K562 (cell line): Measurements from ENCODE around the gene TYSND1. TPM values are rescaled to one million over a fixed set of nuclear protein-coding genes. Genes with fewer than 3 reads are reported as not detected.
A peak's percentile ranks its signal among the peaks of the same experiment; 100 is the strongest.

Source experiments
- ATAC-seq: fragments of 200-7000 bp; cut with Tn5 transposase; 3 replicates; pipeline ENCODE4 v1.9.1; 2020; ENCODE audit warnings: moderate library complexity
- BruUV-seq: library from RNA; stranded (reverse); fragments of 400-500 nt; replicated peaks from 2 replicates; lab custom pipeline; 2021; lab: Mats Ljungman, UMichigan
- CTCF ChIA-PET: fragments of 300-600 bp; formaldehyde crosslinking; extraction: SDS; loops from one replicate; lab custom pipeline; 2021; ENCODE audit warnings: low intra/inter-chr PET ratio; lab: Yijun Ruan, JAX
- POLR2A ChIA-PET: fragments of 300-600, 350-650 bp; sonication (Branson Sonifier 250); formaldehyde crosslinking; extraction: SDS; loops from one replicate; lab custom pipeline; 2021; ENCODE audit warnings: antibody characterized with exemption, inconsistent platforms; lab: Yijun Ruan, JAX
- DNase-seq, 4 experiments: peaks; one replicate each; pipeline versions ENCODE4 v3.0.0 to v3.0.0-alpha.2; 2011 to 2018; ENCODE audit warnings: low spot score in 3 of 4, mixed read lengths in 3 of 4; ENCODE audit errors: extremely low read depth in 1 of 4
- FAIRE-seq: peaks from 2 replicates; lab custom pipeline; 2011; peaks lifted over from hg19 to GRCh38; lab: Jason Lieb, UNC
- H2AFZ ChIP-seq: 2 replicates; pipeline ENCODE4 v1.6.0; 2011; ENCODE audit warnings: low read depth, low read length, control low read depth, inconsistent platforms
- H3K27ac ChIP-seq: fragments of 200-600 bp; 3 replicates; pipeline ENCODE4 v1.8.0; 2011; ENCODE audit warnings: low read depth, mild to moderate bottlenecking, control low read depth, inconsistent platforms, low read length, moderate library complexity, mixed read lengths; ENCODE audit errors: extremely low read depth
- H3K27me3 ChIP-seq, 2 experiments: fragments of 300-600 bp in 1 of 2; 2 replicates in 1 of 2; 3 replicates in 1 of 2; pipeline versions ENCODE4 v1.6.0 to v1.8.0; 2011; ENCODE audit warnings: inconsistent platforms in 2 of 2, low read length in 2 of 2, mild to moderate bottlenecking in 1 of 2, mixed read lengths in 1 of 2, moderate library complexity in 1 of 2; ENCODE audit not compliant: control insufficient read depth in 2 of 2, insufficient read depth in 2 of 2
- H3K36me3 ChIP-seq: fragments of 300-600 bp; 3 replicates; pipeline ENCODE4 v1.8.0; 2011; ENCODE audit warnings: mild to moderate bottlenecking, low read length, inconsistent platforms; ENCODE audit not compliant: control insufficient read depth, insufficient read depth
- H3K4me1 ChIP-seq, 2 experiments: fragments of 200-600 bp in 1 of 2; replicated peaks in 1 of 2; 2 replicates in 1 of 2; 3 replicates in 1 of 2; pipeline versions ENCODE4 v1.5.1 to v1.8.0; 2011; ENCODE audit warnings: inconsistent platforms in 2 of 2, low read length in 2 of 2, mild to moderate bottlenecking in 1 of 2, mixed read lengths in 1 of 2, moderate library complexity in 1 of 2; ENCODE audit not compliant: control insufficient read depth in 2 of 2, insufficient read depth in 2 of 2
- H3K4me2 ChIP-seq: 2 replicates; pipeline ENCODE4 v1.6.1; 2011; ENCODE audit warnings: low read length, control low read depth, inconsistent platforms, mixed read lengths; ENCODE audit not compliant: insufficient read depth
- H3K4me3 ChIP-seq: fragments of 200-600 bp; sonication (generic), shearing (Covaris generic); 2 replicates; pipeline ENCODE4 v1.5.1; 2016; ENCODE audit warnings: control low read depth, inconsistent platforms
- H3K79me2 ChIP-seq: fragments of 200-600 bp; 3 replicates; pipeline ENCODE4 v1.8.0; 2011; ENCODE audit warnings: low read length, inconsistent platforms; ENCODE audit not compliant: control insufficient read depth, insufficient read depth
- H3K9ac ChIP-seq, 2 experiments: 2 replicates each; pipeline versions ENCODE4 v1.6.0 to v1.6.1; 2011; ENCODE audit warnings: low read depth in 2 of 2, low read length in 2 of 2, control low read depth in 1 of 2, inconsistent platforms in 1 of 2, mild to moderate bottlenecking in 1 of 2, mixed read lengths in 1 of 2; ENCODE audit not compliant: insufficient read depth in 1 of 2
- H3K9me1 ChIP-seq: one replicate; pipeline ENCODE4 v1.6.0; 2011; ENCODE audit warnings: inconsistent platforms, mild to moderate bottlenecking, low read length, moderate library complexity; ENCODE audit not compliant: control insufficient read depth, insufficient read depth
- H3K9me3 ChIP-seq: replicated peaks from 2 replicates; pipeline ENCODE4 v1.5.1; 2011; ENCODE audit warnings: low read depth, low read length, inconsistent platforms; ENCODE audit not compliant: control insufficient read depth, insufficient read depth
- H4K20me1 ChIP-seq: replicated peaks from 2 replicates; pipeline ENCODE4 v1.6.1; 2011; ENCODE audit warnings: low read length, inconsistent platforms, mixed read lengths; ENCODE audit not compliant: control insufficient read depth, insufficient read depth
- CAMTA2 ChIP-seq: fragments of 250-450 bp; sonication (Bioruptor Pico); conservative IDR thresholded peaks from 2 replicates; pipeline ENCODE4 v1.5.1; 2022
- CREM ChIP-seq: IDR thresholded peaks from 2 replicates; pipeline ENCODE4 v1.6.1; 2014; ENCODE audit warnings: antibody characterized with exemption, low read depth
- CTCF ChIP-seq, 3 experiments: IDR thresholded peaks in 2 of 3; conservative IDR thresholded peaks in 1 of 3; 2 replicates each; pipeline ENCODE4 v1.5.1; 2011 to 2012; ENCODE audit warnings: low read length in 3 of 3, mild to moderate bottlenecking in 3 of 3, control low read depth in 2 of 3, improper control_type of control experiment in 1 of 3, inconsistent platforms in 1 of 3, low read depth in 1 of 3, mixed read lengths in 1 of 3, moderate library complexity in 1 of 3; ENCODE audit not compliant: insufficient read depth in 2 of 3
- E2F3 ChIP-seq: fragments of 250-450 bp; sonication (Bioruptor Pico); IDR thresholded peaks from 2 replicates; pipeline ENCODE4 v1.4.0; 2020; ENCODE audit warnings: mild to moderate bottlenecking
- PRDM10 ChIP-seq: fragments of 450-650 bp; IDR thresholded peaks from 2 replicates; pipeline ENCODE4 v1.6.1; 2018; ENCODE audit not compliant: partially characterized antibody
- RAD21 ChIP-seq, 2 experiments: fragments of 250-450 bp in 1 of 2; fragments of 450-650 bp in 1 of 2; sonication (Bioruptor Pico) in 1 of 2; formaldehyde crosslinking in 1 of 2; IDR thresholded peaks in 1 of 2; conservative IDR thresholded peaks in 1 of 2; 2 replicates each; pipeline versions ENCODE4 v1.4.0 to v1.8.0; 2020 to 2022; ENCODE audit warnings: mild to moderate bottlenecking in 2 of 2, moderate library complexity in 1 of 2
- TARDBP ChIP-seq: fragments of 450-650 bp; IDR thresholded peaks from 2 replicates; pipeline ENCODE4 v1.6.1; 2016
- YY1 ChIP-seq, 3 experiments: IDR thresholded peaks; 2 replicates each; pipeline ENCODE4 v1.6.1; 2011; ENCODE audit warnings: low read length in 2 of 3, mild to moderate bottlenecking in 2 of 3, moderate library complexity in 2 of 3, borderline replicate concordance in 1 of 3, control low read depth in 1 of 3, low read depth in 1 of 3; ENCODE audit not compliant: insufficient read depth in 3 of 3, insufficient replicate concordance in 2 of 3, control insufficient read depth in 1 of 3, insufficient read length in 1 of 3; ENCODE audit errors: extremely low read depth in 1 of 3
- ZNF217 ChIP-seq: sonication (generic); formaldehyde crosslinking; IDR thresholded peaks from 2 replicates; pipeline ENCODE4 v1.8.0; 2022; ENCODE audit warnings: mild to moderate bottlenecking, missing genetic modification reagents
- ZNF324 ChIP-seq: fragments of 250-450 bp; sonication (Bioruptor Pico); IDR thresholded peaks from 2 replicates; pipeline ENCODE4 v1.4.0; 2020; ENCODE audit warnings: mild to moderate bottlenecking
- WGBS: fragments of 100-300 bp; shearing (Covaris generic); methylation state at CpG from one replicate; pipeline ENCODE4 v1.1.6; 2016; ENCODE audit warnings: low coverage, mixed read lengths; ENCODE audit not compliant: insufficient coverage; ENCODE audit errors: missing lambda C conversion rate; 5-methylcytosine and 5-hydroxymethylcytosine counted together
- in situ Hi-C: fragments of 300-500 bp; cut with MboI; formaldehyde crosslinking; loops from 4 replicates; pipeline ENCODE4 v1.15.0; 2018; ENCODE audit warnings: inconsistent platforms, mixed read lengths
- intact Hi-C: fragments of 100-400 bp; cut with micrococcal nuclease; formaldehyde crosslinking; loops from 2 replicates; pipeline ENCODE4 v1.14.2; 2022
- polyA plus RNA-seq, 8 experiments: library from polyadenylated mRNA; depleted of rRNA in 4 of 8; stranded (reverse) in 5 of 8; unstranded in 3 of 8; fragments of >200 nt; fragmentation: Nextera tagmentation in 2 of 8; fragmentation: Illumina TruSeq in 1 of 8; extraction: Ambion mirVana in 2 of 8; extraction: Trizol in 1 of 8; gene quantifications; 2 replicates each; pipeline versions ENCODE4 v1.2.1 to v1.2.3, GENCODE V29; 2011 to 2014; ENCODE audit warnings: inconsistent platforms in 1 of 8, missing spikeins in 1 of 8
- total RNA-seq, 7 experiments: library from RNA; depleted of rRNA in 6 of 7; stranded (reverse); fragments of >200 nt in 6 of 7; fragmentation: Illumina TruSeq in 2 of 7; extraction: Trizol in 2 of 7; gene quantifications; 2 replicates each; pipeline versions ENCODE4 v1.2.1 to v1.2.3, GENCODE V29; 2011 to 2021; ENCODE audit warnings: low replicate concordance in 1 of 7

TYSND1 gene
- total and polyA plus RNA-seq, 9 of the 15 experiments (the other 6 are each of a cell fraction or from before 2014, with no cell fraction given) = 0.60 to 2.0 (median 1.3) TPM

DNA sequence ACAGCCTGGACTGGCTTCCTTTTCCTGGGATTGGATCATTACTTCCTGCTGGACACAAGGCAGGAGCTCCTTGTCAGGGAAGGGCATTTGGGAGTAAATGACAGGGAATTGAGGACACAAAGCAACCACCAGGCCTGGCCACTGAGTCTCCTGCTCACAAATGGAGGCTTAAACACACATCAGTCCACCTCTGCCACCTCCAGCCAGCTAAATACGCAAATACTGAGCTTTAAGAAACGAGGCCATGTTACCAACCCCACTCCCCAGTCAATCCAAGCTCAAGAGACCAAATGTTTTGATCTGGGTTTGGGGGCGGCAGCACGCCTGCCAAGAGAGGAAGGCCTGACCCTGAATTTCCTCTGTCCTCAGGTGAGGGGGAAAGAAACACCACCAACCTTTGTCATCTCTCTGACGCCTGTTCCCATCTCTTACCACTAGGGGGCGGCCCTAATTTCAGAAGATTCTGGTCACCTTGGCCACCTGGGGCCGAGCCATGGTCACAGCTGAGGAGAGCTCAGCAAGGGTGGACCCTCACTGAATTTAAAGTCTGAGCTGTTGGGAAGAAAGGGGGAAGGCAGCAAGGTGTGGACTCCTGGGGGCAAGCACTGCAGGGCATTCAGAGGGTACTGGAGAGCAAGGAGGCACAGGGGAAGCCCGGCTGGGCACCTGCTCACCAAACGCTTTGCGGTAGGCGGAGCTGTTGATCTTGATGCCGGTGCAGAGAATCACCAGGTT lies 30.4 kb downstream of the TYSND1 start (continued):
- no peak for TF ChIP-seq ZNF324 (CRISPR knock-in tag)
- peak; percentile 9 for TF ChIP-seq PRDM10
- TF ChIP-seq TARDBP = no peak
- no peak for TF ChIP-seq ZNF217 (CRISPR knock-in tag)

DNA sequence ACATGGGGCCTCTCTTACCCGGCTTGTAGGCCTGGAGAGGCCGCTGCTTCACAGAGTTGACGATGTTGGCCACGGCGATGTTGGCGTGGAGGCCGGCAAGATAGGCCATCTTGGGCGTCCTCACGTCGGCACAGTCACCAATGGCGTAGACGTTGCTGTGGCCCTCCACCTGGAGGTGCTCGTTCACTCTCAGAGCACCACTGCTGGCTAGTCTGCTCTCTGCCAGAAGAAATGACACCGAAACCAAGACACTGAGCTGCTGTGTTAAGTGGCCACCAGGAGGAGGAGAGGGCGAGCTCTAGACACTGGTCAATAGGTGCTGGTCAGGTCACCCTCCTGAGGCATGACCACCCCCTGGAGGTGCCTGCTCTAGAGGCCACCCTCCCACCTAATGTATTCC lies 31.6 kb downstream of the TYSND1 start:
- Histone ChIP-seq H2AFZ (no peak overlapping the region), H3K4me1 (0 out of 5 replicates have a peak, but pooled peaks cover 0 to 3% of the 10 kb centered on the region in 2 experiments), H3K9me3 (no peaks in the 10 kb centered on the region), H3K4me2 (no peak overlapping the region), H3K9me1 (peaks cover 4% of the 10 kb centered on the region), H3K27ac (no peak overlapping the region), H3K79me2 (no peaks in the 10 kb centered on the region), H3K36me3 (peaks cover 21% of the 10 kb centered on the region; the same call in 2 of the 3 replicates), H3K27me3 (no peaks in the 10 kb centered on the region; a peak in 1 of 5 replicates), H3K9ac (peak overlapping the region in 1 of 2 experiments; percentile 47; a peak in 1 of 4 replicates), H4K20me1 (peaks cover 10% of the 10 kb centered on the region), H3K4me3 (no peak overlapping the region)
- CTCF ChIA-PET = interaction anchor here (3.0 kb wide), 1 partner anchor 249 kb away, joined by 13 read pairs; no protein-coding TSS in a partner anchor
- intact Hi-C loops = no loop called here
- in situ Hi-C loops = no loop called here
- FAIRE-seq (peak; percentile 29), ATAC-seq (peak; percentile 89), DNase-seq (peak; percentile 43 to 54 (median 50))
- POLR2A ChIA-PET = interaction anchor here (0.8 to 1.7 kb wide), 3 partner anchors 9 to 457 kb away, joined by 3 to 4 read pairs (median 3); no protein-coding TSS in a partner anchor
- TF ChIP-seq YY1 (IDR thresholded peaks at IDR 0.05; ENCODE audit: borderline replicate concordance in 1 of 3, control insufficient read depth in 1 of 3, extremely low read depth in 1 of 3, insufficient read depth in 3 of 3, insufficient read length in 1 of 3, insufficient replicate concordance in 2 of 3, low read depth in 1 of 3, low read length in 2 of 3) (peak in 2 of 3 experiments; percentile 21 to 53), CREM (peak; percentile 55), CTCF (IDR thresholded peaks at IDR 0.05 in 2 of 3, conservative IDR thresholded peaks at IDR 0.05 in 1 of 3; ENCODE audit: insufficient read depth in 2 of 3, low read depth in 1 of 3, low read length in 3 of 3) (peak; percentile 66 to 93 (median 66)), E2F3 (CRISPR knock-in tag) (no peak), CAMTA2 (CRISPR knock-in tag) (no peak), RAD21 (CRISPR knock-in tag; conservative IDR thresholded peaks at IDR 0.05 in 1 of 2, IDR thresholded peaks at IDR 0.05 in 1 of 2) (peak in 1 of 2 experiments; percentile 58; a peak in 2 of 4 replicates)
- WGBS = 62% methylated on average over 15 of the region's 15 CpGs
- BruUV-seq = no TSS peak
